ENCODE results near the gene RENBP. TPM values are rescaled to one million over a fixed set of nuclear protein-coding genes. Genes with fewer than 3 reads are reported as not detected.
A peak's percentile ranks its signal among the peaks of the same experiment; 100 is the strongest.

The RENBP gene
- total RNA-seq, 2 experiments from 2014 or later: 2.8 to 6.2 TPM

DNA sequence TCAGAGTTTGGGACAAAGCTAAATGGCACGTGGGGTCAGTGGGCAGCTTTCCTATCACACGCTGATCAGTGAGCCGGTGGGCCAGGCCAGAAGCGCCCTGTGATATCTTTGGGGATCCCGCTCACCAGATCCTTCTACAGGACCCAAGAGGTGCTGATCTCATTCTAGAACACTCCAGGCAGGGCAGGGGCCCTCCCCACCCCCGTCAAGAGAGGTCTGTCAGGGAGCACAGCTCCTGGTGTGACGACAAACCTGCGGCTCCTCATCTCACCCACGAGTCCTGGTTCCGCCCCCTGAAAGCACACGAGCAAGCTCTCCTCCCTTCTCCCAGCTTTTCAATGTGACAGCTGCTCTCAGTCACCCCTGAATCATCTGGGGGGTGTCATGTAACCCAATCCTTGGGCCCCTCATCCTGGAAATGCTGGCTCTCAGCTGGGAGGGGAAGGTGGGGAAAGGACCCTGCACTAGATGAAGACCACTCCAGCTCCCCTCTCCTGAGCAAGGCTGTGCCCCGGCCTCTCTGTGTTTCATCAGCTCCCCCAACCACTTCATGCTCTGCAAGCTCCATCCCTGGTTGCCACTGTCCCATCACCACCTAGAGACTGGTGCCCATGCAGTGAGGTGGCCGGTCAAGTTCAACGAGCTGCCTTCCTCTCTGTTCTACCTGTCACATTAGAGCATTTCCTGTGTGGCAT lies 22.5 kb upstream of the RENBP start:
- H3K36me3 ChIP-seq (ENCODE audit: insufficient read depth, low read length): peaks cover 78% of the 10 kb centered on the region
- intact Hi-C loops (cut with micrococcal nuclease; ENCODE audit: unreplicated experiment): loop anchor here (5.0 kb wide), 1 partner anchor 175 kb away; the partner anchor contains the start of genes IDH3G and SSR4
- H3K4me2 ChIP-seq (ENCODE audit: low read length): peak overlapping the region; percentile 100
- BruUV-seq (replicated peaks): no TSS peak
- H3K4me3 ChIP-seq (ENCODE audit: low read depth, low read length, poor library complexity, severe bottlenecking): peak overlapping the region; percentile 78
- TF ChIP-seq, protein P1, sequence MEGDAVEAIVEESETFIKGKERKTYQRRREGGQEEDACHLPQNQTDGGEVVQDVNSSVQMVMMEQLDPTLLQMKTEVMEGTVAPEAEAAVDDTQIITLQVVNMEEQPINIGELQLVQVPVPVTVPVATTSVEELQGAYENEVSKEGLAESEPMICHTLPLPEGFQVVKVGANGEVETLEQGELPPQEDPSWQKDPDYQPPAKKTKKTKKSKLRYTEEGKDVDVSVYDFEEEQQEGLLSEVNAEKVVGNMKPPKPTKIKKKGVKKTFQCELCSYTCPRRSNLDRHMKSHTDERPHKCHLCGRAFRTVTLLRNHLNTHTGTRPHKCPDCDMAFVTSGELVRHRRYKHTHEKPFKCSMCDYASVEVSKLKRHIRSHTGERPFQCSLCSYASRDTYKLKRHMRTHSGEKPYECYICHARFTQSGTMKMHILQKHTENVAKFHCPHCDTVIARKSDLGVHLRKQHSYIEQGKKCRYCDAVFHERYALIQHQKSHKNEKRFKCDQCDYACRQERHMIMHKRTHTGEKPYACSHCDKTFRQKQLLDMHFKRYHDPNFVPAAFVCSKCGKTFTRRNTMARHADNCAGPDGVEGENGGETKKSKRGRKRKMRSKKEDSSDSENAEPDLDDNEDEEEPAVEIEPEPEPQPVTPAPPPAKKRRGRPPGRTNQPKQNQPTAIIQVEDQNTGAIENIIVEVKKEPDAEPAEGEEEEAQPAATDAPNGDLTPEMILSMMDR (conservative IDR thresholded peaks at IDR 0.05; ENCODE audit: low read length): no peak
- no peak for DNase-seq (ENCODE audit: low spot score)
- peaks cover 33% of the 10 kb centered on the region for H3K4me1 ChIP-seq (ENCODE audit: insufficient read depth, low read length, poor library complexity, severe bottlenecking)
- peak overlapping the region; percentile 89 for H3K27ac ChIP-seq (ENCODE audit: low read depth, low read length, poor library complexity, severe bottlenecking)
- peaks cover 84% of the 10 kb centered on the region for H3K79me2 ChIP-seq (ENCODE audit: insufficient read depth, low read depth, low read length)
- ChIA-PET CTCF (ENCODE audit: unreplicated experiment) (interaction anchor here (1.0 to 1.6 kb wide), 3 partner anchors 14 to 42 kb away, joined by 3 to 4 read pairs (median 3); no protein-coding TSS in a partner anchor), POLR2A (interaction anchor here (1.1 to 5.4 kb wide), 4 partner anchors 9 to 42 kb away, joined by 4 to 33 read pairs (median 5); partner anchors contain the start of gene ARHGAP4)
- peaks cover 14% of the 10 kb centered on the region; the same call in 1 of the 2 replicates for H4K20me1 ChIP-seq (ENCODE audit: insufficient read depth, low read length)
- H2AFZ ChIP-seq (ENCODE audit: low read length): no peak overlapping the region
- H3K9me3 ChIP-seq (ENCODE audit: low read length): no peaks in the 10 kb centered on the region
- H3K9me2 ChIP-seq (ENCODE audit: insufficient read depth, low read length): no peaks in the 10 kb centered on the region

DNA sequence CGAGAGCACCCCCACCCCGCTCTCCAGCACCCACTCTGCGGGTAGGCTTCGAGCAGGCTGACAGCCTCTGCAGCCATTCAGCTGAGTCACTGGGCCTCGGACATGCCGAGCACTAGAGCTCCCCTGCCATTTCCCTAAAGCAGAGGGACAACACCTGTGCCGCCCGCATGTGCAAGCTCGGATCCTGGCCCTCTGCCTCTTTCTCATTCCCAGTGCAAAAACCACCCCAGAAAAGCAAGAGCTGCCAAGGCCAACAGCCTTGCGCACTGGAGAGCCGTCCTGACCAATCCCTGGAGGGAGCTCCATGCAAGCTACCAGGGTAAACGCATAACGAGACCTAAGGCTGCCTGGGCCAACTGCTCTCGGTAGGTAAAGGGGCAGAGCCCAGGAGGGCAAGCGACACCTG lies 21.8 kb upstream of the RENBP start:
- POLR2A ChIA-PET: interaction anchor here (1.1 to 1.5 kb wide), 3 partner anchors 9 to 39 kb away, joined by 4 to 6 read pairs (median 4); no protein-coding TSS in a partner anchor
- H3K27ac ChIP-seq (ENCODE audit: low read depth, low read length, poor library complexity, severe bottlenecking): no peak overlapping the region
- intact Hi-C loops (cut with micrococcal nuclease; ENCODE audit: unreplicated experiment): loop anchor here (5.0 kb wide), 1 partner anchor 174 kb away; the partner anchor contains the start of genes IDH3G and SSR4

More for the DNA sequence above, 21.8 kb upstream of the RENBP start:
- TF ChIP-seq, protein P1 (conservative IDR thresholded peaks at IDR 0.05; ENCODE audit: low read length): no peak
- no peak for TF ChIP-seq EZH2phosphoT487 (IDR thresholded peaks at IDR 0.05; ENCODE audit: borderline replicate concordance, low read depth, low read length)
- Histone ChIP-seq H3K79me2 (ENCODE audit: insufficient read depth, low read depth, low read length) (peaks cover 82% of the 10 kb centered on the region), H4K20me1 (ENCODE audit: insufficient read depth, low read length) (peaks cover 14% of the 10 kb centered on the region; the same call in 1 of the 2 replicates), H3K4me3 (ENCODE audit: low read depth, low read length, poor library complexity, severe bottlenecking) (peak overlapping the region; percentile 78), H3K4me1 (ENCODE audit: insufficient read depth, low read length, poor library complexity, severe bottlenecking) (peaks cover 33% of the 10 kb centered on the region), H3K36me3 (ENCODE audit: insufficient read depth, low read length) (peaks cover 86% of the 10 kb centered on the region), H3K9me2 (ENCODE audit: insufficient read depth, low read length) (no peaks in the 10 kb centered on the region), H3K4me2 (ENCODE audit: low read length) (peak overlapping the region; percentile 100), H2AFZ (ENCODE audit: low read length) (no peak overlapping the region), H3K9me3 (ENCODE audit: low read length) (no peaks in the 10 kb centered on the region)
- DNase-seq (ENCODE audit: low spot score): no peak
- CTCF ChIA-PET (ENCODE audit: unreplicated experiment): interaction anchor here (1.0 to 1.1 kb wide), 2 partner anchors 13 to 40 kb away, joined by 3 read pairs; no protein-coding TSS in a partner anchor
- BruUV-seq (replicated peaks): no TSS peak
